HG03378 (cell line): ENCODE data around the gene RAPGEF2.
A peak's percentile ranks its signal among the peaks of the same experiment; 100 is the strongest.
"Not testable (repeated sequence)": the region's sequence is repeated elsewhere in the genome, so short reads cannot be mapped to it uniquely, and the experiment has no call there.

Experiments
- ATAC-seq: cut with Tn5 transposase; IDR thresholded peaks from one replicate; pipeline ENCODE4 v1.9.1; 2021; ENCODE audit warnings: mild to moderate bottlenecking, moderate library complexity; ENCODE audit not compliant: unreplicated experiment

RAPGEF2 gene

DNA sequence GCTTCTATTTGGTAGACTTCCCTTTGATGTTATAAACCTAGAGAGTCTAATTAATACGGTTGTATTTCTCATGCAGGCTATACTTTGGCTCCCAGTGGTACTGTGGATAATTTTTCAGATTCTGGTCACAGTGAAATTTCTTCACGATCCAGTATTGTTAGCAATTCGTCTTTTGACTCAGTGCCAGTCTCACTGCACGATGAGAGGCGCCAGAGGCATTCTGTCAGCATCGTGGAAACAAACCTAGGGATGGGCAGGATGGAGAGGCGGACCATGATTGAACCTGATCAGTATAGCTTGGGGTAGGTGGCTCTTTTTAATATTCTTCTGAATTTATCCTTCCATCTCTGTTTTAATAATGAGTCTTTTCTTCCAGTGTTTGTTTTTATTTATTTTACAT lies 249.7 kb downstream of the RAPGEF2 start:
- no peak for ATAC-seq

DNA sequence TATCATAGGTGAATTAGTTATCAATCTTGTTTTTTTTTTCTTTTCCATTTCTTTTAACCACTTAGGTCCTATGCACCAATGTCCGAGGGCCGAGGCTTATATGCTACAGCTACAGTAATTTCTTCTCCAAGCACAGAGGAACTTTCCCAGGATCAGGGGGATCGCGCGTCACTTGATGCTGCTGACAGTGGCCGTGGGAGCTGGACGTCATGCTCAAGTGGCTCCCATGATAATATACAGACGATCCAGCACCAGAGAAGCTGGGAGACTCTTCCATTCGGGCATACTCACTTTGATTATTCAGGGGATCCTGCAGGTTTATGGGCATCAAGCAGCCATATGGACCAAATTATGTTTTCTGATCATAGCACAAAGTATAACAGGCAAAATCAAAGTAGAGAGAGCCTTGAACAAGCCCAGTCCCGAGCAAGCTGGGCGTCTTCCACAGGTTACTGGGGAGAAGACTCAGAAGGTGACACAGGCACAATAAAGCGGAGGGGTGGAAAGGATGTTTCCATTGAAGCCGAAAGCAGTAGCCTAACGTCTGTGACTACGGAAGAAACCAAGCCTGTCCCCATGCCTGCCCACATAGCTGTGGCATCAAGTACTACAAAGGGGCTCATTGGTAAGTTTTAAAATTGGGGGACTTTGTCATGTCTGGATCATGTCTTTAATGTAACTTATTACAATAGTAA lies 250.7 kb downstream of the RAPGEF2 start:
- no peak for ATAC-seq

DNA sequence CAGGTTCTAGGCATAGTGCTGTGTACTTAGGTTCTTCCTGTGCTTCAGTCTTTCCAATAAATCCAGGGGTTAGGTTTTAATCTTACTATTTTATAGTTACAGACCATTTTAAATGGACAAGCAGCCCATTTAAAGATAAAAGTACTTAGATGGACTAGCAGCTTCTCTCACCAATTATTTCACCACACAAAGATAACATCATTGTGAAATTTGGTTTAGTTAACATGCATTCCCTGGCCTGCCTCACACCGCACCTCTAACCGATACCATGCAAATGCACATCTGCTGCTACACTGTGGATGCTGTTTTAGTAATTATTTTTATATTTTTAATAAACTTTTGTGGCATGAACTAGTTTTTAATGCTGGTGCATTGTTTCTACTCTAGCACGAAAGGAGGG lies 252.6 kb downstream of the RAPGEF2 start:
- no peak for ATAC-seq

DNA sequence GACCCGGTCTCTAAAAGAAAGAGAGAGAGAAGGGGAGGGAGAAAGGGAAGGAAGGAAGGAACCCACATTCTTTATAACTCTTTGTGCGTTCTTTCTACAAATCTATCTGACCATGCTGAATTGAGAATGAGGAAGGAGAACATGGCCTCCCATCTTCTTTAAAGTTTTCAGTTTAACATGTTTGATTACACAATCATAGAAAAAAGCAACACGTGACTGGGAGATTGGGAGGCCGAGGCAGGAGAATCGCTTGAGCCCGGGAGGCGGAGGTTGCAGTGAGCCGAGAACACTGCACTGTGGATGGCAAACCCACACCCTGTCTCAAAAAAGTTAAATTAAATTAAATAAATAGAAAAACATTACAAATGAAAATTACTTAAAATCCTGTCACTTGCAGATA lies 254.5 kb downstream of the RAPGEF2 start:
- no peak for ATAC-seq

- no peak for ATAC-seq
Measured at GRCh38 chr4:159358226-159358625, 255.3 kb downstream of the RAPGEF2 start.

- no peak for ATAC-seq
Measured at GRCh38 chr4:159360549-159360948, 257.7 kb downstream of the RAPGEF2 start.

GRCh38 chr4:159363361-159363760 lies 260.5 kb downstream of the RAPGEF2 start:
- ATAC-seq = no peak

DNA sequence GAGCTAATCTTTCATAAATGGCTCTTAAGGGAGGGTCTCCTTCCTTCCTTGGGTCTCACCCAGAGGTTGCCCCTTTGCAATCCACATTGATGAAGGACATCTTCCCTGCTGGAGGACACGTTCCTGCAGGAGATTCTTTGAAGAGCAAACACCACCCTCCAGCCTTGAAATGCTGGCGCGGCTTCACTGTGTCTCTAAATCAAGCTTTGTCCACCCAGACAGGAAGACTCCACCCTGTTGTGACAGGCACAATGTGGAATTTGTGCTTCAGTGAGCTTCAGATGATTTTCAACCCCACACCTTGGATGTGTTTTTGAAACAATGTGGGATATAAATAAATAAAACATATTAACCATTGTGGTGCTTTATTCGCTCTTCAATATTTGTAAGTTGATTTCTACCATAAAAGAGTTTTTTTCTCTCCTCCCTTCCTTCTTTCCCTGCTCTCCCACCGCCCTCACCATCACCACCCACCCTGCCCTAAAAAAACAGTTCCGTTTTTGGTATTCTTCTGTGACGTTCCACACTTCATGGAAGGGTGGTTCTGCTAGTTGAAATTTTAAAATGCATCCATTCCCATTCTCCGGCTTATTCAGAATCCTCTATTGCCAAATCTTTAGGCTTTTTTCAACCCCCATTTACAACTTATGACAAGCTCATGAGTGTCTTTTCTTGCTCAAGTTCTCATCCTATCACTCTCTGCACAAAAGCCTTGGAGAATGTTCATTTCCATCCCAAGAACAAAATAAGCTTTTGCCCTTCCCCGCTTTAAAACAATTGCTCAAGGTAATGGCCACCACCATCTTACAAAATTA lies 264.3 kb downstream of the RAPGEF2 start:
- ATAC-seq = no peak

DNA sequence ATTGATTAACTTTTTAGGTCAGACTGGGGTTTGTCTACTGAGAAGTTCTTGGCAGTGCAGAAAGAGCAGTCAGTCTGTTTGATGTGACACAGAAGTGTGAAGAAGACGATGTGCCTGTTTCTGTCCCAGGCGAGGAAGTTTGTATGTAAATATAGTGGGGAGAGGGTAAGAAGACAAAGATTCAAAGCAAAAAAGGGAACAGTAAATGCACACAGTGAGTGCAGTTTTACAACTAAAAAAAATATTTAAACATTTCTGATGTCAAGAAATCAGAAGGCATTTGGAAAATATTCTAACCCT lies 264.9 kb downstream of the RAPGEF2 start:
- peak; percentile 55 for ATAC-seq

- no peak for ATAC-seq
Measured at GRCh38 chr4:159368320-159368719, 265.4 kb downstream of the RAPGEF2 start.

DNA sequence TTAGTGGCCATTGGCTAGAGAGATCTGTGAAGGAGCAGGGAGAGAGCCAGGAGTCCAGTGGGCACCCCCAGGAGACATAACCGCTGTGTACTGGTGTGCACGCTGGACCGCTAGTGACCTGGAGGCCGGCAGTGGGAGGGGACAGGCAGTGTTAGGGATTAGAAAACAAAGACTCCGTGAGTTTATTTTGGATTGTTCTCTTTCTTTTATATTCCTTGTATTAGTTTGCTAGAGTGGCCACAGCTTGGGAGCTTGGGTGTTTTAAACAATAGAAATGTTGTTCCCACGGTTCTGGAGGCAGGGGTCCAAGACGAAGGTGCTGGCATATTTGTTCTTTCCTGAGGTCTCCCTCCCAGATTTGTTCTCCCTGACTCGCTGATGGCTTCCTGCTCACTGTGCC lies 266.4 kb downstream of the RAPGEF2 start:
- ATAC-seq = no peak

- ATAC-seq = no peak
Measured at GRCh38 chr4:159370286-159370685, 267.4 kb downstream of the RAPGEF2 start.

DNA sequence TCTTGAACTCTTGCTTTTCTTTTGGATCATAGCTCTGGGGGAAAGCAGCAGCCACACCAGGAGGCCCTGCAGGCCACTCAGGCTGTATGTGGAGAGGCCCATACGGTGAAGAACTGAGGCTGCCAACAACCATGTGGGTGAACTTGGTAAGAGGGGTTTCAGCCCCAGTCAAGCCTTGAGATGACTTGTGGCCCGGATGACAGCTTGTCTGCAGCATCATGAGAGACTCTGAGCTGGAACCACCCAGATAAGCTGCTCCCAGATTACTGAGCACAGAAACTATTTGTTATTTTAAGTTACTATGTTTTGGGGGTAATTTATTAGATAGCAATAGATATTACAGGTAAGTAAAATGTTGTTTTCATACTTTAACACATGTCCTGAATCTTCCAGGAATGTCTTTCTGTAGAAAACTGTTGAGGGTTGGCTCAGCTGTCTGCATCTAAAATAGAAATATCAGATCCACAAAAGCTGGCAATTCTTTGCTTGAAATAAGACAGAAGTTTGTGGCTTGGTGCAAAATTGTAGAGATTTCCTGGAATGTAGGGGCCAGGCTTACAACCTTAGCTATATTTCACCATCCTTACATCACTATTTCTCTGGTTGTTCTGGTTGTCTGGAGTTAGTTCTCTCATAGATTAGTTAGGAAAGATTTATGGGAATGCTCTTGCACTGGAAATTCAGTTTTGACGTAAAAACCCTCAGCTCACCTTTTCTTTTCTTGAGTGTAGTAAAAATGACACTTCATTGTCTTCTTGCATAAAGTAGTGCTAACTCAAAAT lies 272.1 kb downstream of the RAPGEF2 start:
- no peak for ATAC-seq

- no peak for ATAC-seq
Measured at GRCh38 chr4:159376289-159376688, 273.4 kb downstream of the RAPGEF2 start.

DNA sequence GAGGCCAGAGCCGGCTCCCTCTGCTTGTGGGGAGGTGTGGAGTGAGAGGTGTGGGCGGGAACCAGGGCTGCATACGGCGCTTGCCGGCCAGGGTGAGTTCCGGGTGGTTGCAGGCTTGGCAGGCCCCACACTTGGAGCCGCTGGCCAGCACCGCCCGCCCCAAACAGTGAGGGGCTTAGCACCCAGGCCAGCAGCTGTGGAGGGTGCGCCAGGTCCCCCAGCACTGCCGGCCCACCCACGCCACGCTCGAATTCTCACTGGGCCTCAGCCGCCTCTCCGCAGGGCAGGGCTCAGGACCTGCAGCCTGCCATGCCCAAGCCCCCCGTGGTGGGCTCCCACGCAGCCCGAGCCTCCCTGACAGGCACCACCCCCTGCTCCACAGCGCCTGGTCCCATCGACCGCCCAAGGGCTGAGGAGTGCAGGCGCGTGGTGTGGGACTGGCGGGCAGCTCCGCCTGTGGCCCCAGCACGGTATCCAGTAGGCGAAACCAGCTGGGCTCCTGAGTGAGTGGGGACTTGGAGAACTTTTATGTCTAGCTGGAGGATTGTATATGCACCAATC lies 275.3 kb downstream of the RAPGEF2 start:
- ATAC-seq = no peak

- not testable (repeated sequence) for ATAC-seq
Measured at GRCh38 chr4:159379064-159379463, 276.2 kb downstream of the RAPGEF2 start.

DNA sequence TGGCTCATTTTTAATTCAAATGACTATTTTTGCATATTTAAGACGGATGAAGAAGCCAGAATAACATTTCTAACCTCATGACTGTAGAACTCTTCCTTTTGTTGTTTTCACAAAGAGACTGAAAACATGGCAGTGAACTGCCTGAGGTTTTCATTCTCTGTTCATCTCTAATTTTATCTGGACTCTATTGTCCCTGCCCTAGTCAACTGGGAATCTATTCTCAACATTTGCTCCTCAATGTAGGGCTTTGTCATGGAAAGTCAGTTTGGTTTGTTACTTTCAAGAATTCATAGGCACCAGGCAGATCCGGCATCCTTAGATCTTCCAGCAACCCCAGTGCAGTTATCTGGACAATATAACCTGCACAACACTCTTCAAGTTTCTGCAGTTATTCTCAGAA lies 277.0 kb downstream of the RAPGEF2 start:
- ATAC-seq = no peak

- no peak for ATAC-seq
Measured at GRCh38 chr4:159382856-159383561, 280.1 kb downstream of the RAPGEF2 start.

GRCh38 chr4:159383562-159383931 lies 280.7 kb downstream of the RAPGEF2 start:
- ATAC-seq = no peak

DNA sequence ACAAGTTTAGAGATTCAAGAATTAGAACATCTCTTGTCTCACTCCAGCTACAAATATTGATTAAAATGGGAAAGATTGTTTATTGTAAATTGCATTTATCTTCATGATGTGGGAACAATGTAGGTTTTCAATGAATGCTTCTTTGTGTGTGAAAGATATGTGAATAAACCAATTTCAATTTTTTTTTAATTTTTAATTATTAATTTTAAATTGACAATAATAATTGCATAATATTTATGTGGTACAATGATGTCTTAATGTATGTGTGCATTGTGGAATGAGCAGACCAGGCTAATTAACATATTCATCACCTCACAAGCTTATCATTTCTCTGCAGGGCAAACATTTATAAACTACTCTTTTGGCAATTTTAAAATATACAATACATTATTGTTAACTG lies 281.1 kb downstream of the RAPGEF2 start:
- no peak for ATAC-seq

DNA sequence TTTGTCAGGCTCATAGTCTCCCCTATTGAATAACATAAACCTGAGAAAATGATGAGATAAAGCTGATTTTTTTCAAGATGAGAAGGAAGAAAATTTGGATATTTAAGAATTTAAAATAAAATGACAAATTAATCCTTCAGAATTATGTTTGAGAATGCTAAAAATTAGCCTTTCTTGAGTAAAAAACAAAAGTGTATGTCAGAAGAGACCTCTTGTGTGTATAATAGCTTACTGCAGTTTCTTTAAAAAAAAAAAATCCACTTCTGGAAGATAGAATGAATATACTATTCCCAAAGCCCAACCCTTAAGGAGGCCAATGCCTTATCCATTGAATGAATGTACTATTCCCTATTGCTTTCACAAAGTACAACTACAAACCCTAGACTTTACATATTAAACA lies 281.8 kb downstream of the RAPGEF2 start:
- ATAC-seq = no peak
